ENCODE measurements around the gene MED13L.
"Not testable (repeated sequence)": the region's sequence is repeated elsewhere in the genome, so short reads cannot be mapped to it uniquely, and the experiment has no call there.

The MED13L gene

GRCh38 chr12:116246490-116247179 is 30.9 kb downstream of the MED13L start:
- DNase-seq (ENCODE audit: low read depth in 2 of 2): no peak

GRCh38 chr12:116245189-116245588 is 32.3 kb downstream of the MED13L start:
- DNase-seq (ENCODE audit: low read depth in 2 of 2): no peak

DNA sequence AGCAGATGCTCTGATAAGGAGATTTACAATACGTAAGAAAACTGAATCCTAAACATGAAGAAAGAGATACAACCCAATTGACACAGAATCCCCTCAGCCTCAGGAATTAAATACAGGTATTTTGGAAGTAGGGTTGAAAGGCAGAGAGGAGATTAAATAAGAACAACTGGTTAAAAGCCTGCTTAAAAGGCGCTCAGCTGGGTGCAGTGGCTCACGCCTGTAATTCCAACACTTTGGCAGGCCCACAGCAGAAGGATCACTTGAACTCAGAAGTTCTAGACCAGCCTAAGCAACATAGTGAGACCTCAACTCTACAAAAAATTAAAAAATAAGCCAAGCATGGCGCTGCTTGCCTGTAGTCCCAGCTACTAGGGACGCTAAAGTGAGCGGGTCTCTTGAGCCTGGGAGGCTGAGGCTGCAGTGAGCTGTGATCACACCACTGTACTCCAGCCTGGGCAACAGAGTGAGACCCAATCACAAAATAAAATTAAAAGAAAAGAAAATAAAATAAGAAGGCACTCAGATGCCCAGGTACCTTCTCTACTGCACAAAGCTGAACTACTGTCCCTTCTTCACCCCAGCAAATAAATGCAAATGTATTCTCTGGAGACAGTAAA is 32.9 kb downstream of the MED13L start:
- DNase-seq (ENCODE audit: low read depth in 2 of 2): no peak

DNA sequence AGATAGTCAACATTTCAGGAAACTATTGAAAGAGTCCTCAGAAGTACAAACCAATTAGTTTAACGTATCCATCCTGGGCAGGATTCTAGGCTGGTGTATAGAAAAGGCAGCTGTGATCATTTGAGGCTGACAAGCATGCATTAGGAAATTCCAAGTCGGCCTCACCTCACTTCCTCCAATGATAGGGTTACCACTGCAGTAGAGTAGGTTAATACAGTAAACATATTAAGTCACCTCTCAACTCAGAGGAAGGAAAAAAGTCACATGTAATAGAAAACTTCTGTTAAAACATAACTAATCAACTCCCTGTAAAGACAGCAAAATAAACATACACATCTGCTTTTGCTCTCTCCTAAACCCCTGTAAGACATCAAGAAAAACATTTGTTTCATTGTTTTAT is 33.5 kb downstream of the MED13L start:
- no peak for DNase-seq (ENCODE audit: low read depth in 2 of 2)

DNA sequence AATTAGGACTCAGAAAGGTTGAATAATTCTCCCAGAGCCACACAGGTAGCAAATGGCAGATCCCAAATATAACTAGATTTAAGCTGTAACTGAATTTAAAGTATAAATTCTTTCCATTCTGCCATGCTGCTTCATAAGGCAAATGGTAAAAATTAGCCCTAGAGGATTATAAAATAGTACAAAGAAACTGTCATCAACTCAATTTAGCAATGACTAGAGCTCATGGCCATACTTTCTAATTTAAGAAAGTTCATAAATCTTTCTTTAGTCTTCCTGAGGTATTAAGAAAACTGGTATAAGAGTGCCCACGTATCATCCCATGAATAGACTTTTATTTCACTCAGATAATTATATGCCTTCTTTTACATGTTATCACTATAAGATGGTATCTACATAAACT is 34.8 kb downstream of the MED13L start:
- DNase-seq (ENCODE audit: low read depth in 2 of 2): no peak

- no peak for DNase-seq (ENCODE audit: low read depth in 2 of 2)
Measured at GRCh38 chr12:116241157-116241759, 36.2 kb downstream of the MED13L start.

- not testable (repeated sequence) for DNase-seq (ENCODE audit: low read depth in 2 of 2)
Measured at GRCh38 chr12:116238570-116239119, 38.8 kb downstream of the MED13L start.

GRCh38 chr12:116238149-116238548 is 39.3 kb downstream of the MED13L start:
- DNase-seq (ENCODE audit: low read depth in 2 of 2): no peak

DNA sequence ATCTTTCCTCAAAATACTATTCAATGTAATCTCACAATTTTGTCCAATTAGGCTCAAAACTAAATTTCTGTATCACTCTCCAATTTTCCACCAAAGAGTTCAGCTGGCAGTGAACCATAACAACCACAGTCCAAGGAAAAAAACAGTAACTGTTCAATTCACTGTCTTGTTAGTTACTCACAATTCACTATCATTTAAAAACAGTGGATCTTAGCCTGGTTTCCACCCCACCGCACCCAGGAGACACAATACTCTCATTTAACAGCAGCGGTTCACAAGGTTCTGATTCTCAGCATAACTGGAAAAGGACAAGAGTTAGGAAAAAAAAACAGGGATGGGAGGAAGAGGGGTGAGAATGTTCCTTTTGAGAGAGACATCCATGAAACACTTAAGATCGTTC is 40.5 kb downstream of the MED13L start:
- no peak for DNase-seq (ENCODE audit: low read depth in 2 of 2)

DNA sequence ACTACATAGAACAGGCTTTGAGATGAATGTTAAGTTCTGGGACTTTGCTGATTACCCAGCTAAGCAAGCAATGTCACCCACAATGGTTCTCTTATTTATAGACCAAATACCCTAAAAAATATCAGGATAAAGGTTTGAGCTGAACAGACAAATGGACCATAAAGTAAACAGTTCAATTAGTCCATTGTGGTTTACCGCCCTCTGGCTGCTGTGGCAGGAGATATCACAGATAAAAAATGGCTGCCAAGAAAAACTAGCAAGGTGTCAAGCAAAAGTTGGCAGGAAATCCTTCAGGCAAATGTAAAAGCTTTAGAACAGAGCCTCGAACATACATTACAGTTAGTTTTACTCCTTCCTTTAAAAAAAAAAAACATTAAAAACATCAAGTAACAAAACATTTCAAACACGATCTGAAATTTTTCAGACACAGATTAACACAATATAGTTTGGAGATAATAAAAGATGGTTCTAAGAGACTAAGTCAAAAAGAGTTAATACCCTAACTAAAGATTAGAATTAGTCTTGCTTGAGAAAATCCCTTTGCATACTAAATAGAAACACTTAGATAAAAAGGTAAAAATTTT is 41.3 kb downstream of the MED13L start:
- DNase-seq (ENCODE audit: low read depth in 2 of 2): peak; percentile 20 to 39

DNA sequence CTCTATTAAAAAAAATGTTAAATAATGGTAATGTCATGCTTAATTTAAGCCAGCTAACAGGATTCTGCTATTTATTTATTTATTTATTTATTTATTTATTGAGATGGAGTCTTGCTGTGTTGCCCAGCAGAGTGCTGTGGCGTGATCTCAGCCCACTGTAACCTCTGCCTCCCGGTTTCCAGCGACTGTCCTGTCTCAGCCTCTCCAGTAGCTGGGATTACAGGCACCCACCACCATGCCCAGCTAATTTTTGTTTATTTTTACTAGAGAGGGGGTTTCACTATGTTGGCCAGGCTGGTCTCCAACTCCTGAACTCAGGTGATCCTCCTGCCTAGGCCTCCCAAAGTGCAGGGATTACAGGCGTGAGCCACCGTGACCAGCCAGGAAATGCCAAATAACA is 43.3 kb downstream of the MED13L start:
- not testable (repeated sequence) for DNase-seq (ENCODE audit: low read depth in 2 of 2)

DNA sequence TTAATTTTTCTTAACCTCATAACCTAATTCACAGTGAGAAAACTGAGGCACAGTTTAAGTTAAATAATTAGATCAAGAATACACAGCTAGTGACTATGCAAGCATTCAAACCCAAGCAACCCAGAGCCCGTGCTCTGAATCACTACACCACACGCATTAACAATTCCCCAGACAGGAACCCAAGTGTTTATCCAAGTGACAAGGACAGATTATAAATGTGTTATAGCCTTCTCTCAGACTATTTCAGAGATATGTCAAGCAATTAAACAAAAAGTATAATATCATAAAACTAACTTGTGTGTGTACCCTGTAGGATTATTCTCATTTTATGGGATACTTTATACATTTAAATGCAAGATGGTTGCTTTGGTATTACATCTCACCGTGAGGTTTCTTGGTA is 43.8 kb downstream of the MED13L start:
- no peak for DNase-seq (ENCODE audit: low read depth in 2 of 2)

- no peak for DNase-seq (ENCODE audit: low read depth in 2 of 2)
Measured at GRCh38 chr12:116227811-116228210, 49.7 kb downstream of the MED13L start.

- no peak for DNase-seq (ENCODE audit: low read depth in 2 of 2)
Measured at GRCh38 chr12:116226026-116226425, 51.5 kb downstream of the MED13L start.

- DNase-seq (ENCODE audit: low read depth in 2 of 2): peak; percentile 9 to 11
Measured at GRCh38 chr12:116222358-116222757, 55.1 kb downstream of the MED13L start.

- no peak for DNase-seq (ENCODE audit: low read depth in 2 of 2)
Measured at GRCh38 chr12:116220756-116221155, 56.7 kb downstream of the MED13L start.

DNA sequence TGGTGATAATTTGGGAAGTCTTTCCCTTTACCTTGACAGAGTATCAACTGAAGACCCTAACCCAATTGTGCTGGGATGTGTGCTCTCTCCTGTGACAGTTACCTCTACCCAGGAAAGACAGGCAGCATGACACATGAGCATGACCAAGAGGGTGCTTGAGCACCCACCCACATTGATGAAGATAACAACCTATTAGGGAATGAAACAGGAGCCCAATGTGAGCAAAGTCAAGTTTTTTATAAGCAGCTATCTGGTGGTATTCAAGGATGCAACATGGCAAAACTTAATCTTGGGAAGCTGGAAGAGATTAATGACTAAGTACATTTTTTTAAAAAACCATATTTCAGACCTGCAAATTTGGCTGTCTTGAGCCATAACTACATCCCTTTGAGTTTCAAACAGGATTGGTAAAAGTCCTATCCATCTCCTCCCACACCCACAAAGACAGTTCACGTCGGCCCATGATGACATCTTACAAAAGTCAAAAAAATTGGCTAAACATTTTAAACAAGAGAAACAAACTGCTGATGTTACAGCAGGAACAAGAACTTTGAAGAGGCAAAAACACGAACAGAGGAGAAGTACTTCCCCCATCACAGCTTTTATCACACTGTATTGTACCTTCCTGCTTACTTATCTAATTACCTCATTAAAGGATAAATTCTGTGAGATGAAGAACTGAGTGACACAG is 60.3 kb downstream of the MED13L start:
- no peak for DNase-seq (ENCODE audit: low read depth in 2 of 2)

DNA sequence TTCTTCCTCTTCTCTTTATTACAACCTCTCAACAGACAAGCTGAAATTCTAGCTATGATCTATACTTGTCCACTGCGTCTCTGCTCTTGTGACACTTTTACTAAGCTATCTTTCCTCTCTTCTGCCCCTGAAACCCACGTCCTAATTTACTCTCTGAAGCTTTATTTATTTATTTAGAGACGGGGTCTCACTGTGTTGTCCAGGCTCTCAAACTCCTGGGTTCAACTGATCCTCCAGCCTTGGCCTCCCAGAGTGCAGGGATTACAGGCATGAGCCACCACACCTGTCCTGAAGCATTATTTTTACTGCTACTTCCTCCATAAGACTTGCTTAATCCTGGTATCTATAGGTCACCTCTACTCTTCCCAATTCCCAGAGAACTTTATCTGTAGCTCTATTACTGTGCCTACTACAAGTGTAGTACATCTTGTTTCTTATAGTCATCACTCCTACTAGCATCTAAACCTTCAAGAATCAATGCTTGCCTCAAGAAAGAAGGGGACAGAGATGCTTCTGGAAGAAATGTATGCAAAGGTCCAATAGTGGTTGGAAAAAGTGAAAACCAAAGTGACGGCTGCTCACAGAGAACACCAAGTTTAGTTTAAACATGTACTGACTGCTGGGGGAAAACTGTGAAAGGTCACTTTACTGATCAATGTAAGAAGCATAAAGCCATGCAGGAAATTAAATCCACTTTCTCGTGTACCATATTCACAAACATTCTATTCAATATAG is 61.3 kb downstream of the MED13L start:
- DNase-seq (ENCODE audit: low read depth in 2 of 2): no peak

DNA sequence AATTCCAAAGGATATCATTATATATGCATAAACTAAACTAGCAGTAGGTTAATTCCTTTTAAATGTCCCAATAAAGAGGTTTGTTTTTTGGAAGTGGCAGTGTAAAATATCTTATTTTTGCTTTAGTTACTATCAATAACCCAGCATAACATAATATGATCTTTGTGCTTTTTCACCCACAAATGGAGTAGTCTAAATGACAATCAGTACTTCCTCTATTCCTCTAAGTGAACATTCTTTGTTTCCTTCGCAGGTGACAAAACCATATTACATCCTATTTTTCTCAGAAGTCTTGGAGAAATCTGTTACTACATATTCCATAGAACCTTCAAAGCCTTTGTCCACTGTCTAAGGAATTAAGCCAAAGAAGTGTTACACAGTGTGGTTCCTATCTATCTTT is 62.5 kb downstream of the MED13L start:
- no peak for DNase-seq (ENCODE audit: low read depth in 2 of 2)

DNA sequence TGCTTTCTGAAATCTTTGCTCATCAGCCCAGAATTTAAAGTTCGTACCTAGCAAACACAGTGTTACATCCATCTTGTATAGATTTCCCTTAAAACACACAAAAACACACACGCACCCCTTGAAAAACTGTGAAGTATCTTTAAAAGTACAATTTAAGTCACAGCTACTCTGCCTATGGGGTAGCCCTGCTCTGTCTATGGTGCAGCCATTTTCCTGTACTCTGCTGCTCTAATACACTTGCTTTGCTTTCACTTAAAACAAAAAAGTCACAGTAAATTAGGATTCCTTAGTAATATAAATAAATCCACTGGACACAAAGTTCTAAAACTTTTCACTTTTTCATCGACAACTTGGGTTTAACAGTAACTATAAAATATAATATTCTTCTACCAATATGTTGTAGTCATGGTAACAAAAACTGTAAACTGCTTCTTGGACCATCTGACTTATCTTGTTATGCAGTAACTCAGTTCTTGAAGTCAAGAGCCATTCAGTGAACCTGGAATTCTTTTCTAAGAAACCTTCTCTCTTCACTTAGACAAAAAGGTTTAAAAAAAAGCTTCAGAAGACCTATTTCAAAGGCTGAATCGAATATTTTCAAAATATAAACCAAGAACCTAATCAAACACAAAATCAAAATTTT is 63.5 kb downstream of the MED13L start:
- DNase-seq (ENCODE audit: low read depth in 2 of 2): no peak

DNA sequence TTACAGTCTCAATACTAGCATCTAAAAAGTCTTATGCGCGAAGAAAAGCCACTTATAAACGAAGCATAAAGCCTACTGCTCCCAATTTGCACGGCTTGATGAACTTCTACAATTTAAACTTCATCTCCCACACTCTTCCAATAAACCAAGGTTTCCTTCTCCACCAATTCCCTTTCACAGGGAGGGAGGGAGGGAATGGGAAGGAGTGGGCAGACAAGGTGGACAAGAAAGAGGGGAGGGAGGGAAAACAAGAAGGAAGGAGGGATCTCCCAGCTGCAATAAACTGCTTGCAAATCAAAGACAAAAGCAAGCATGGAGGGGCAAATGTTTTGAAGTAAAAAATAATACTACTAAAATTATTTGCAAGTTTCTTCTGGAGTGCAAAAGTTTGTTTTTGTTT is 64.5 kb downstream of the MED13L start:
- DNase-seq (ENCODE audit: low read depth in 2 of 2): no peak

Measured in activated CD8-positive, alpha-beta memory T cell treated with anti-CD3 and anti-CD28 coated beads for 4 hours (primary cell).